Measurements from ENCODE around the gene PI4KA. TPM values are rescaled to one million over a fixed set of nuclear protein-coding genes. Genes with fewer than 3 reads are reported as not detected.

PI4KA gene
- total and polyA plus RNA-seq, 2 of the 13 experiments (the other 11 are each of a cell fraction or from before 2014, with no cell fraction given) = 27.4 to 56.4 TPM

DNA sequence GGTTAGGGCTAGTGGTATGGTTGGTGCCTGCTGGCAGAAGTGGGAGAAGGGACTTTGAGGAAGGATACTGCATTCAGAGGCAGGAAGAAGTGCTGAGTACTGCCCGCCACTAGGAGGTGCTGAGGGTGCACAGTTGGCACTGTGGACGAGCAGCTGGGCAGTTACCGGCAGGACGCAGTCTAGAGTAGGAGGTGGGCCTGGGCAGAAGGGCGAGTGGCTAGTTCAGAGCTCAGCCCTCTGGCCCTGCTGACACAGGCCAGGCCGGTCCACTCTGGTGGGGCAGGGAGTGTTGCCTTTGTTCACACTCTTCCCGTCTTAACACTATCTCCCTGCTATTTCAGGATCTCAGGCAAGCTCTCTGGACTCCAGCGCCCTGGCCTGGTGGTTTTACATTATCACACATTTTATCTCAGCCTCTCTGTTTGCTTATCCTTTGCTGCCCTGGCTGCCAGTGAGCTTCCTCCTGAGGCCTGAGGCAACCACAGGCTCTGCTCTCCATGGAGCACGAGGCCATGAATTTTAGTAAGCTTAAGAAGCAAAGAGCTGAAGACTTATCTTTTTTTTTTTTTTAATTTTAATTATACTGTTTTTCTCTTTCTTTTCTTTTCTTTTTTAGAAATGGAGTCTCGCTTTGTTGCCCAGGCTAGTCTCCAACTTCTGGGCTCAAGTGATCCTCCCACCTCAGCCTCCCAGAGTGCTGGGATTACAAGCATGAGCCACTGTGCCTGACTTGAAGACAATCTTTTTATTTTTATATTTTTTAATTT, 27.1 kb upstream of the PI4KA start (continued):
- TF ChIP-seq, protein P1, sequence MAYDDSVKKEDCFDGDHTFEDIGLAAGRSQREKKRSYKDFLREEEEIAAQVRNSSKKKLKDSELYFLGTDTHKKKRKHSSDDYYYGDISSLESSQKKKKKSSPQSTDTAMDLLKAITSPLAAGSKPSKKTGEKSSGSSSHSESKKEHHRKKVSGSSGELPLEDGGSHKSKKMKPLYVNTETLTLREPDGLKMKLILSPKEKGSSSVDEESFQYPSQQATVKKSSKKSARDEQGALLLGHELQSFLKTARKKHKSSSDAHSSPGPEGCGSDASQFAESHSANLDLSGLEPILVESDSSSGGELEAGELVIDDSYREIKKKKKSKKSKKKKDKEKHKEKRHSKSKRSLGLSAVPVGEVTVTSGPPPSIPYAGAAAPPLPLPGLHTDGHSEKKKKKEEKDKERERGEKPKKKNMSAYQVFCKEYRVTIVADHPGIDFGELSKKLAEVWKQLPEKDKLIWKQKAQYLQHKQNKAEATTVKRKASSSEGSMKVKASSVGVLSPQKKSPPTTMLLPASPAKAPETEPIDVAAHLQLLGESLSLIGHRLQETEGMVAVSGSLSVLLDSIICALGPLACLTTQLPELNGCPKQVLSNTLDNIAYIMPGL (CRISPR knock-in tag; IDR thresholded peaks at IDR 0.05; ENCODE audit: borderline replicate concordance in 1 of 2, low read depth in 1 of 2) = peak; percentile 95 to 96; a peak in 3 of 4 replicates
- 0 out of 2 replicates have a peak, but pooled peaks have one; percentile 66 for TF ChIP-seq ZNF335 (CRISPR knock-in tag; IDR thresholded peaks at IDR 0.05)

DNA sequence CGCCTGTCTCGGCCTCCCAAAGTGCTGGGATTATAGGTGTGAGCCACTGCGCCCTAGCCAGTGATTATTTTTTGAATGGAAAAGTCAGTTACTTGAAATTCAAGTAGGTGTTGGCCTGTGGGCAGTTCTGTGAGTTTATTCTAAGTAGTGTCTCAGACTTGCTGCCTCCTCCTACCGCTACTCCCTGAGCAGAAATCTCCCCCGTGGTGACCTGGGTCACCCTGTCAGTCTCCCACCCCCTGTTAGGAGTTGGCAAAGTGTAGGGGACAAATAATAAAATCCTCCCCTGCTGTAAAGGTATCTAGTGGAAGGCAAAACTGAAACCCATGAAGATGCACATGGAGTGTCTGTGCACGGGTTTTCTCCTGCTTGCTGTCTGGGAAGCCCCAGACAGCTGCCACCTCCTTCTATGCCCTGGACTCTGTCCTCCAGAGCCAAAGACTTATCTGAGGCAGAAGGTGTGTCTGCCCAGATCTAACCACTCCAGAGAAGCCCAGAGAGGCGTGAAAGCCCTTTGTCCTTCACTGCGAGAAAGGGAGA, 26.5 kb upstream of the PI4KA start:
- peak overlapping the region; percentile 90; the same call in 1 of the 2 replicates for H3K4me2 ChIP-seq (ENCODE audit: low read depth, low read length)

More for the DNA sequence above, 26.5 kb upstream of the PI4KA start:
- intact Hi-C loops (cut with micrococcal nuclease; ENCODE audit: unreplicated experiment) (loop anchor here (1.0 to 5.0 kb wide), 4 partner anchors 32 to 81 kb away; partner anchors contain the start of gene CRKL), in situ Hi-C loops (cut with HindIII; ENCODE audit: extremely low pct_ligation_motif_present, low pct_unique_long_range_greater_than_20kb) (no loop called here)
- ATAC-seq (peak; percentile 35; the same call in 2 of the 3 replicates), DNase-seq (ENCODE audit: low spot score) (no peak), FAIRE-seq (no peak)
- H3K9me3 ChIP-seq (ENCODE audit: low read length) = no peaks in the 10 kb centered on the region
- TF ChIP-seq HDAC1 (CRISPR knock-in tag; IDR thresholded peaks at IDR 0.05) (peak; percentile 5; the same call in 1 of the 2 replicates), ZNF75D (CRISPR knock-in tag; IDR thresholded peaks at IDR 0.05; ENCODE audit: borderline replicate concordance) (no peak)
- no peak overlapping the region for H2AFZ ChIP-seq (ENCODE audit: low read length)
- peak overlapping the region; percentile 72 for H3K27ac ChIP-seq (ENCODE audit: extremely low read length, insufficient read depth, low read length)
- no peaks in the 10 kb centered on the region for H4K20me1 ChIP-seq (ENCODE audit: insufficient read depth, low read length)
- CTCF ChIA-PET (ENCODE audit: low intra/inter-chr PET ratio, low total read pairs) = interaction anchor here (0.8 to 2.3 kb wide), 2 partner anchors 77 to 81 kb away, joined by 3 to 12 read pairs; no protein-coding TSS in a partner anchor
- no peak overlapping the region; the same call in 1 of the 2 replicates for H3K9ac ChIP-seq (ENCODE audit: insufficient read depth, low read depth, low read length)
- H3K27me3 ChIP-seq (ENCODE audit: control insufficient read depth in 1 of 2, insufficient read depth in 2 of 2, low read length in 2 of 2) = no peaks in the 10 kb centered on the region
- 66% methylated on average over 7 of the region's 8 CpGs for WGBS (ENCODE audit: low lambda C conversion rate)
- H3K36me3 ChIP-seq (replicated peaks in 1 of 2; ENCODE audit: control insufficient read depth in 1 of 2, insufficient read depth in 2 of 2, low read length in 2 of 2) = peaks cover 12 to 55% of the 10 kb centered on the region in 2 experiments
- peaks cover 26% of the 10 kb centered on the region for H3K4me1 ChIP-seq (ENCODE audit: insufficient read depth, low read length)
- no peaks in the 10 kb centered on the region for H3K79me2 ChIP-seq (ENCODE audit: insufficient read depth, low read length)
- no peak overlapping the region for H3K4me3 ChIP-seq (replicated peaks in 1 of 3; ENCODE audit: insufficient read depth in 1 of 3, low read depth in 2 of 3, low read length in 3 of 3)
- POLR2A ChIA-PET = interaction anchor here (0.8 to 1.8 kb wide), 13 partner anchors 8 to 117 kb away, joined by 3 to 22 read pairs (median 4); partner anchors contain the start of genes LZTR1 and THAP7
- no TSS peak for BruUV-seq (replicated peaks)

Measured in HepG2 (cell line).